Adrenal gland (tissue), 5 donors: ENCODE data around the gene LRP2BP.

Experiments used
- POLR2A ChIP-seq, 2 donors: fragments of 450-650 bp; IDR thresholded peaks; one replicate each; pipeline ENCODE4 v1.6.1; 2017; ENCODE audit warnings: antibody characterized with exemption in 2 of 2, mild to moderate bottlenecking in 2 of 2, moderate library complexity in 1 of 2
- TF ChIP-seq, protein P1 (sequence below), 6 experiments: fragments of 450-650 bp in 4 of 6; fragments of 200-600 bp in 2 of 6; sonication (generic) in 1 of 6; IDR thresholded peaks; 1 replicate in 5 of 6; 2 replicates in 1 of 6; pipeline versions ENCODE4 v1.5.1 to v1.8.0; 2016 to 2021; ENCODE audit warnings: antibody characterized with exemption in 6 of 6, mild to moderate bottlenecking in 2 of 6, moderate library complexity in 1 of 6
- donor health status: DM: no; HTN: no; CAD: no.

GRCh38 chr4:185369731-185370130, 26.0 kb downstream of the LRP2BP start:
- TF ChIP-seq POLR2A (IDR thresholded peaks at IDR 0.05): no peak
- TF ChIP-seq, protein P1, sequence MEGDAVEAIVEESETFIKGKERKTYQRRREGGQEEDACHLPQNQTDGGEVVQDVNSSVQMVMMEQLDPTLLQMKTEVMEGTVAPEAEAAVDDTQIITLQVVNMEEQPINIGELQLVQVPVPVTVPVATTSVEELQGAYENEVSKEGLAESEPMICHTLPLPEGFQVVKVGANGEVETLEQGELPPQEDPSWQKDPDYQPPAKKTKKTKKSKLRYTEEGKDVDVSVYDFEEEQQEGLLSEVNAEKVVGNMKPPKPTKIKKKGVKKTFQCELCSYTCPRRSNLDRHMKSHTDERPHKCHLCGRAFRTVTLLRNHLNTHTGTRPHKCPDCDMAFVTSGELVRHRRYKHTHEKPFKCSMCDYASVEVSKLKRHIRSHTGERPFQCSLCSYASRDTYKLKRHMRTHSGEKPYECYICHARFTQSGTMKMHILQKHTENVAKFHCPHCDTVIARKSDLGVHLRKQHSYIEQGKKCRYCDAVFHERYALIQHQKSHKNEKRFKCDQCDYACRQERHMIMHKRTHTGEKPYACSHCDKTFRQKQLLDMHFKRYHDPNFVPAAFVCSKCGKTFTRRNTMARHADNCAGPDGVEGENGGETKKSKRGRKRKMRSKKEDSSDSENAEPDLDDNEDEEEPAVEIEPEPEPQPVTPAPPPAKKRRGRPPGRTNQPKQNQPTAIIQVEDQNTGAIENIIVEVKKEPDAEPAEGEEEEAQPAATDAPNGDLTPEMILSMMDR (IDR thresholded peaks at IDR 0.05): no peak
